HG03442 (cell line): ENCODE results near the gene ARHGEF7.
"Not testable (repeated sequence)": the region's sequence is repeated elsewhere in the genome, so short reads cannot be mapped to it uniquely, and the experiment has no call there.

Source experiments
- ATAC-seq: cut with Tn5 transposase; IDR thresholded peaks from one replicate; pipeline ENCODE4 v1.9.1; 2021; ENCODE audit warnings: mild to moderate bottlenecking, moderate library complexity; ENCODE audit not compliant: unreplicated experiment

The ARHGEF7 gene

GRCh38 chr13:111187960-111188541 is 72.9 kb downstream of the ARHGEF7 start:
- ATAC-seq: peak; percentile 19

- not testable (repeated sequence) for ATAC-seq
These were observed 74.0 kb downstream of the ARHGEF7 start for GRCh38 chr13:111189064-111189505.

- not testable (repeated sequence) for ATAC-seq
These were observed 74.4 kb downstream of the ARHGEF7 start for GRCh38 chr13:111189516-111189915.

GRCh38 chr13:111193223-111193622 is 78.1 kb downstream of the ARHGEF7 start:
- ATAC-seq: not testable (repeated sequence)

GRCh38 chr13:111194651-111195050 is 79.5 kb downstream of the ARHGEF7 start:
- not testable (repeated sequence) for ATAC-seq

- ATAC-seq: not testable (repeated sequence)
These were observed 83.7 kb downstream of the ARHGEF7 start for GRCh38 chr13:111198732-111199378.

- ATAC-seq: no peak
These were observed 86.3 kb downstream of the ARHGEF7 start for GRCh38 chr13:111201304-111201940.

- ATAC-seq: no peak
These were observed 87.1 kb downstream of the ARHGEF7 start for GRCh38 chr13:111202156-111202621.

GRCh38 chr13:111202745-111203144 is 87.6 kb downstream of the ARHGEF7 start:
- ATAC-seq: peak; percentile 80

- ATAC-seq: no peak
These were observed 88.8 kb downstream of the ARHGEF7 start for GRCh38 chr13:111203736-111204389.

GRCh38 chr13:111204438-111205177 is 89.5 kb downstream of the ARHGEF7 start:
- no peak for ATAC-seq

GRCh38 chr13:111206148-111206547 is 91.0 kb downstream of the ARHGEF7 start:
- no peak for ATAC-seq

- ATAC-seq: no peak
These were observed 94.5 kb downstream of the ARHGEF7 start for GRCh38 chr13:111209613-111210012.

- no peak for ATAC-seq
These were observed 95.0 kb downstream of the ARHGEF7 start for GRCh38 chr13:111210091-111210490.

GRCh38 chr13:111210544-111211469 is 95.7 kb downstream of the ARHGEF7 start:
- ATAC-seq: no peak

GRCh38 chr13:111211789-111212516 is 96.8 kb downstream of the ARHGEF7 start:
- ATAC-seq: no peak

- no peak for ATAC-seq
These were observed 97.4 kb downstream of the ARHGEF7 start for GRCh38 chr13:111212517-111212873.

- no peak for ATAC-seq
These were observed 99.0 kb downstream of the ARHGEF7 start for GRCh38 chr13:111213964-111214726.
